ENCODE data around the gene CDC73. TPM values are rescaled to one million over a fixed set of nuclear protein-coding genes. Genes with fewer than 3 reads are reported as not detected.
A peak's percentile ranks its signal among the peaks of the same experiment; 100 is the strongest.

Gene CDC73
- 50.4 and 50.5 TPM in 2 replicates for total RNA-seq
- long read RNA-seq, full-length matches to known transcripts, result 6 of 23 reads
- long read RNA-seq, partial matches to known transcripts, result 13 of 23 reads
- long read RNA-seq, other reads (novel, unspliced or antisense), result 4 of 23 reads

GRCh38 chr1:193121616-193122593 lies at the start of gene CDC73:
TSS of gene CDC73 (plus strand) at chr1:193122031. CDS start at chr1:193122201, 170 bp downstream.
- peak within 1 kb of the TSS; percentile 94 for H3K27ac Mint-ChIP-seq (ENCODE audit: unreplicated experiment)
- H3K27me3 Mint-ChIP-seq (ENCODE audit: low read depth), result peaks cover 2% of the 10 kb centered on the region
- peaks cover 22% of the 10 kb centered on the region for H3K4me1 Mint-ChIP-seq
- DNase-seq (ENCODE audit: low read depth, low spot score), result peak; percentile 100
- H3K9me3 Mint-ChIP-seq, result no peaks in the 10 kb centered on the region
- TF ChIP-seq CTCF (conservative IDR thresholded peaks at IDR 0.05), result peak; percentile 99
- H3K36me3 Mint-ChIP-seq (ENCODE audit: low read depth), result peaks cover 2% of the 10 kb centered on the region
- H3K4me3 Mint-ChIP-seq, result peak within 1 kb of the TSS; percentile 95

GRCh38 chr1:193077991-193078390 lies 43.8 kb upstream of the CDC73 start:
- DNase-seq (ENCODE audit: low read depth, low spot score), result no peak
- H3K4me1 Mint-ChIP-seq, result no peaks in the 10 kb centered on the region
- H3K27me3 Mint-ChIP-seq (ENCODE audit: low read depth), result no peaks in the 10 kb centered on the region
- peaks cover 42% of the 10 kb centered on the region for H3K36me3 Mint-ChIP-seq (ENCODE audit: low read depth)
- peaks cover 8% of the 10 kb centered on the region for H3K9me3 Mint-ChIP-seq
- H3K27ac Mint-ChIP-seq (ENCODE audit: unreplicated experiment), result no peak overlapping the region
- TF ChIP-seq CTCF (conservative IDR thresholded peaks at IDR 0.05), result no peak
- H3K4me3 Mint-ChIP-seq, result no peak overlapping the region

- Mint-ChIP-seq H3K27ac (ENCODE audit: unreplicated experiment) (no peak overlapping the region), H3K4me1 (no peaks in the 10 kb centered on the region), H3K9me3 (peaks cover 8% of the 10 kb centered on the region), H3K36me3 (ENCODE audit: low read depth) (peaks cover 41% of the 10 kb centered on the region), H3K4me3 (no peak overlapping the region), H3K27me3 (ENCODE audit: low read depth) (no peaks in the 10 kb centered on the region)
- no peak for DNase-seq (ENCODE audit: low read depth, low spot score)
- TF ChIP-seq CTCF (conservative IDR thresholded peaks at IDR 0.05), result no peak
Observed at GRCh38 chr1:193079187-193079586, 42.6 kb upstream of the CDC73 start.

- TF ChIP-seq CTCF (conservative IDR thresholded peaks at IDR 0.05), result no peak
- no peaks in the 10 kb centered on the region for H3K4me1 Mint-ChIP-seq
- no peaks in the 10 kb centered on the region for H3K9me3 Mint-ChIP-seq
- no peak overlapping the region for H3K27ac Mint-ChIP-seq (ENCODE audit: unreplicated experiment)
- no peak overlapping the region for H3K4me3 Mint-ChIP-seq
- H3K36me3 Mint-ChIP-seq (ENCODE audit: low read depth), result peaks cover 24% of the 10 kb centered on the region
- no peak for DNase-seq (ENCODE audit: low read depth, low spot score)
- H3K27me3 Mint-ChIP-seq (ENCODE audit: low read depth), result no peaks in the 10 kb centered on the region
Observed at GRCh38 chr1:193083365-193084088, 38.3 kb upstream of the CDC73 start.

- Mint-ChIP-seq H3K27me3 (ENCODE audit: low read depth) (no peaks in the 10 kb centered on the region), H3K4me1 (no peaks in the 10 kb centered on the region), H3K27ac (ENCODE audit: unreplicated experiment) (no peak overlapping the region), H3K9me3 (no peaks in the 10 kb centered on the region), H3K4me3 (no peak overlapping the region), H3K36me3 (ENCODE audit: low read depth) (peaks cover 12% of the 10 kb centered on the region)
- no peak for TF ChIP-seq CTCF (conservative IDR thresholded peaks at IDR 0.05)
- no peak for DNase-seq (ENCODE audit: low read depth, low spot score)
Observed at GRCh38 chr1:193085263-193085662, 36.6 kb upstream of the CDC73 start.

Measured in neural crest cell (in vitro differentiated cells).